OCI-LY7 (cell line): ENCODE data around the gene CDH1.

Source experiments
- EZH2phosphoT487 ChIP-seq: fragments of 200-600 bp; sonication (generic); IDR thresholded peaks from 2 replicates; pipeline ENCODE4 v1.6.1; 2018; ENCODE audit warnings: low read depth, borderline replicate concordance, mild to moderate bottlenecking, mixed run types, antibody characterized with exemption, low read length, moderate library complexity, mixed read lengths
- TF ChIP-seq, protein P1 (sequence below): fragments of 200-600 bp; sonication (generic); conservative IDR thresholded peaks from 2 replicates; pipeline ENCODE4 v1.5.1; 2014; ENCODE audit warnings: mild to moderate bottlenecking, antibody characterized with exemption, low read length, moderate library complexity, mixed read lengths

DNA sequence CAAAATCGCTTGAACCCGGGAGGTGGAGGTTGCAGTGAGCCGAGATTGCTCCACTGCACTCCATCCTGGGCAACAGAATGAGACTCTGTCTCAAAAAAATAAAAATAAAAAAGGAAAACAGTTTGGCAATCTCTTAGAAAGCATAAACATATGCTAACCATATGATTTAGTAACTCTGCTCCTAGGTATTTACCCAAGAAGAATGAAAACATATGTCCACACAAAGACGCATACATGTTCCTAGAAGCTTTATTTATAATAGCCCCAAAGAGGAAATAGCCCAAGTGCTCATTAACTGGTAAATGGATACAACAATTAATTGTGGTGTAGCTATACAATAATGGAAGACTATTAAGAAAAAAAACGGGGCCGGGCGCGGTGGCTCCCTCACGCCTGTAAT is 18.5 kb upstream of the CDH1 start:
- TF ChIP-seq, protein P1, sequence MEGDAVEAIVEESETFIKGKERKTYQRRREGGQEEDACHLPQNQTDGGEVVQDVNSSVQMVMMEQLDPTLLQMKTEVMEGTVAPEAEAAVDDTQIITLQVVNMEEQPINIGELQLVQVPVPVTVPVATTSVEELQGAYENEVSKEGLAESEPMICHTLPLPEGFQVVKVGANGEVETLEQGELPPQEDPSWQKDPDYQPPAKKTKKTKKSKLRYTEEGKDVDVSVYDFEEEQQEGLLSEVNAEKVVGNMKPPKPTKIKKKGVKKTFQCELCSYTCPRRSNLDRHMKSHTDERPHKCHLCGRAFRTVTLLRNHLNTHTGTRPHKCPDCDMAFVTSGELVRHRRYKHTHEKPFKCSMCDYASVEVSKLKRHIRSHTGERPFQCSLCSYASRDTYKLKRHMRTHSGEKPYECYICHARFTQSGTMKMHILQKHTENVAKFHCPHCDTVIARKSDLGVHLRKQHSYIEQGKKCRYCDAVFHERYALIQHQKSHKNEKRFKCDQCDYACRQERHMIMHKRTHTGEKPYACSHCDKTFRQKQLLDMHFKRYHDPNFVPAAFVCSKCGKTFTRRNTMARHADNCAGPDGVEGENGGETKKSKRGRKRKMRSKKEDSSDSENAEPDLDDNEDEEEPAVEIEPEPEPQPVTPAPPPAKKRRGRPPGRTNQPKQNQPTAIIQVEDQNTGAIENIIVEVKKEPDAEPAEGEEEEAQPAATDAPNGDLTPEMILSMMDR = no peak
- TF ChIP-seq EZH2phosphoT487 = no peak
